ENCODE measurements around the gene TMIGD3.

TMIGD3 gene

DNA sequence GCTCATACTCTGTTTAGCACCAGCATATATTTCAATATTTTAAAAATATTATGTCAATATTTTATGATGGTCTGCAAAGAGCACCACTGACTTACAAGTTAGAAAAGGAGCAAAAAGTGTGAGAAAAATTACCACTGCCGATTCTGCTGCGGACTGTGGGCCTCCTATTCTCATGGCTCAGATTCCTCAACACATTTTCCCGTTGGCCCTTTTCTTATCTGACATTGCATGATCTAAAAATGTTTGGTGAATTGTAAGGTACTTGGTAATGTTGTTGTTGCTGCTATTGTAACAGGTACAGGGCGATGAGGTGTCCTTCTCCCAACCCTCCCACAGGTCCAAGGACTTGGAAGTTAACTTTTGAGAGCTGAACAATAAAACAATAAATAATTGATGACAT is 28.9 kb downstream of the TMIGD3 start:
- DNase-seq, result no peak

GRCh38 chr1:111474106-111474505 is 29.3 kb downstream of the TMIGD3 start:
- DNase-seq, result no peak

GRCh38 chr1:111471538-111471937 is 31.9 kb downstream of the TMIGD3 start:
- DNase-seq, result no peak

- DNase-seq, result no peak
Observed at GRCh38 chr1:111471012-111471411, 32.4 kb downstream of the TMIGD3 start.

- DNase-seq, result no peak
Observed at GRCh38 chr1:111470596-111470995, 32.8 kb downstream of the TMIGD3 start.

GRCh38 chr1:111469539-111469938 is 33.9 kb downstream of the TMIGD3 start:
- DNase-seq, result no peak

DNA sequence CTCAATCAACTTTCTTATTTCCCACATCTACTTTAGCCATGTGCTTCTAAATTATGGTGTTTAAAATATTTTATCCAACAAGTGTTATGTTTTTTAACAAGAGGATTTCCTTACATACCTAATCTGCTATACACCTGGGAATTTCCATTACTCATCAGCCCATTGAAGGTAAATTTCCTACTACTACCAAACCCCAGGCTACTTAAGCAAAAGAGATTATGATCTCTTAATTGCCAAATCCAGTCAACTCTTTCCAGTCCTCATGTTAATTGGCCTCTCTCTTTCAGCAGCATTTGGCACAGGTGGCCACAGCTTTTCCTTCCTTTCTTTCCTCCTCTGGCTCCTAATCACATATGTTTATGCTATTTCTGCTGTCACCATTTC is 34.7 kb downstream of the TMIGD3 start:
- no peak for DNase-seq

DNA sequence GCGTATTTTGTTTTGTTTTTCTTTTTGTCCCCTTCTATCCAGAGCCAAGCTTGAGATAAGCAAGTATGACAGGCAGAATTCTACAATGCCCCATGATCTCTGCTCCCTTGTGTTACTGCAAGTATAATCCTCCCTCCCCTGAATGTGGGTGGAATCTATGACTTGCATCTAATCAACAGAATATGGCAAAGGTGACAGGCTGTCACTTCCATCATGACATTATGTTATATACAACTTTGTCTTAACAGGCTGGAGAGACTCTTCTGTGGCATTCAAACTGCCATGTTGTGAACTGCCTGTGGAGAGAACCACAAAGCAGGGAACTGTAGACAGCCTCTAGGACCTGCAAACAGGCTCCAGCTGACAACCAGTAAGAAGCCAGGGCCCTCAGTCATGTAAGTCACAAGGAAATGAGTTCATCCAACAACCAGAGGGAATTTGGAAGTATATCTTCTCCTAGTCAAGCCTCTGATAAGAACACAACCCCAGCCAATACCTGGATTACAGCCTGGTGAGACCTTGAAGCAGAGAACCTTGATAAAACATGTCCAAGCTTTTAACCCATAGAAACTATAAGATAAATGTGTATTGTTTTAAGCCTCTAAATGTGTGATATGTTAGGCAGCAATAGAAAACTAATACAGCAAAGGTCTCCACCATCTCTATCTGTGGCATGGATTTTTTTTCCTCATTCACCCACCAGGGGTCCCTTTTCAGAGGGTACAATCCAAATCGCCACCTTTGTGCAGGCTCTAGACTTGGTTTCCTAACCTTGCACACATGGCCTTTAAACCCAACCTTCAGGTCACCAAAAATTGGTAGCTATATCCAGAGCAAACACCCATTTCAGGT is 35.3 kb downstream of the TMIGD3 start:
- no peak for DNase-seq

- no peak for DNase-seq
Observed at GRCh38 chr1:111466480-111466879, 37.0 kb downstream of the TMIGD3 start.

- DNase-seq, result no peak
Observed at GRCh38 chr1:111465754-111466153, 37.7 kb downstream of the TMIGD3 start.

GRCh38 chr1:111463029-111463683 is 40.3 kb downstream of the TMIGD3 start:
- DNase-seq, result no peak

DNA sequence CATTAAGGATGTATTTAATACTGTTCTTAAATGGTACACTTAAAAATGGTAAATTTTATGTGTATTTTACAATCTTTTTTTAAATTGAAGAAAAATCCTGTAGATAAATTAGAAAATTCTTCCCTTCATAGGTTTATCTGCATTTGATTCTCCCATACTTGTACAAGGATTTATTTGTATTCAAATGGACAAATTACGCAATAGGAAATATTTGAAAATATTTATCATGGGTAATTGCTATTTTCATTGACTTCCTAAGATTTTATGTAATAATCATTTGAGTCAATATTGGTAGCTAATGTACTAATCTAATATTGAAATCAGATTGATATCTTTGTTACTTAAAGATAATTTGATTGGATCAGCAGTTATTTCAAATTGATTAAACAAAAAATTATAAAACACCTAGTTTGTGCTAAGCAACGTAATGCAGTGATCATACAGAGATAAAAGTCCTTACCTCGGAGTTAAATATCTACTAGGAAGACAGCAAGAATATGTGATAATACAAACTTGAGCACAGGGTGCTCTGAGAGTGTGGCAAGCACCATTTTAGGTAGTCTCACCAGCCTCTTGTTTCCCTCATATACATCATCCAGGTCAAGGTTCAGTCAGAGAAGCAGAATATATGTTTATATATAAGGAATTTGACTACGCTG is 40.9 kb downstream of the TMIGD3 start:
- no peak for DNase-seq

GRCh38 chr1:111461765-111462164 is 41.7 kb downstream of the TMIGD3 start:
- no peak for DNase-seq

GRCh38 chr1:111455642-111456031 is 47.8 kb downstream of the TMIGD3 start:
- DNase-seq, result no peak

DNA sequence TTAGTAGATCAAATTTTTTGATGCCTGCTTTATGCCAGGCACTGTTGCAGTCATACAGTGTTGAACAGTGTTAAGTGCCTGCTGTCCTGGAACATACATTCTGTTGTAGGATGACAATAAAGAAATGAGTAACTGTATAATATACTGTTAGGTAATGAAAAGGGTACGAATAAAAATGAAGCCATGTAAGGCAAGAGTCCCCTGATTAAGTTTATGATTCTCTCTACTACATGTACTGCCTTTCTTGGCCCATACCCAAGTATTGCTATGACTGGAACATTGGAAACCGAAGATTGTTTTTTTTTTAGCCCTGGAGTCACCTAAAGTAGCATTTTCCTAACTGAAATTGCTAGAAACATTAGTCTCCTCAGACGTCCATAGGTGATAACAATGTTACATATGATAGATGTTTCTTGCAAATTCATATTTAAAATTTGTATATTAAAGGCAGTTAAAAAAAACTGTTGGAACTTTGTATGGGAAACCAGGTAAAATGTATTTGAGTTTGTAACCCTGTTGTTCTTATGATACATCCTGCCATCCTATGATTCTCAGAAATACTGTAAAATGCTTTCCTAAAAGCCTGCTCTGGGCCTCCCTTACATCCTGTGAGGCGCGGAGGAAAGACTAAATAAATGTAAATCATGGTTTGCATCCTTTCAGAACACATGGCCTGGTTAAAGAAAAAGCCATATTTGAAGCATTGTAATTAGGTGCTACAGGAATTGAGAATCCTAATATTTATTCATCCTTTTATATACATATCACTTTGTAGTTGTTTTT is 48.4 kb downstream of the TMIGD3 start:
- DNase-seq, result no peak

DNA sequence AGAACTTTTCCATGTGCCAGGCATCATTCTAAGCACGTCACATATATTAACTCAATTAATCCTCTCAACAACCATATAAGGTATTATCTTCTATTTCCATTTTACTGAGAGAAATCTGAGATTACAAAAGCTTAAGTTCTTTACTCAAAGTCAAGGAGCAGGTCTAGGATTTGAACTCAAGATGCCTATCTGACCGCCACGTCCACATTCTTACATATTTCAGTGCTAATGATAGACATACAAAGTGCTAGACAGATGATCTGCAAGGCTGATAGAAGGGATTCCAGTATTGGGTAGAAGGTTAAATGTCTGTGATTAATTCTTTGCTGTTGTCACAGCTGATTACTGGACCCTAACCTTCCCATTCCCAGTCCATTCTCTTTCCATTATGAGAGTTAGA is 49.7 kb downstream of the TMIGD3 start:
- no peak for DNase-seq

GRCh38 chr1:111452581-111452980 is 50.9 kb downstream of the TMIGD3 start:
- no peak for DNase-seq

DNA sequence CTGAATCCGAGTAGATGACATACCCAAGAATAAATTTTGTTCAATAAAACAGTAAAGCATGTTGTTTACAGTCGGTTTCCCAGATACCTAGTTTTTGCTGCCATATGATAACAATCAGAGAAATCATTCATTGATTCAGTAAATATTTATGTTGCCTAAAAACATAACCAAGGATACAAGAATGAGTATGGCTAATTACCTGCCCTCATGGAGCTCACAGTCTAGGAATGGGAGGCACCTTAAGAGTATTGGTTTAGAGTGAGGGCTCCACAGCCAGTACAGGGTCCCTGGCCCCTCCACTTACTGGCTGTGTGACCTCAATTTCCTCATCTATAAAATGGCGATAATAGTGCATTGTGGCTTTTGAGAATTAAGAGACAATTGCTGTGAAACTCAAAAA is 53.2 kb downstream of the TMIGD3 start:
- DNase-seq, result no peak

- no peak for DNase-seq
Observed at GRCh38 chr1:111449703-111450017, 53.8 kb downstream of the TMIGD3 start.

- DNase-seq, result peak; percentile 99
Observed at GRCh38 chr1:111448918-111449702, 54.3 kb downstream of the TMIGD3 start, which contains the start of the genes ATP5PB and WDR77. ATP5PB (plus strand) TSS chr1:111449464; CDS start chr1:111449542, 78 bp downstream. WDR77 (minus strand) TSS chr1:111449256; CDS start chr1:111449169, 87 bp downstream.

DNA sequence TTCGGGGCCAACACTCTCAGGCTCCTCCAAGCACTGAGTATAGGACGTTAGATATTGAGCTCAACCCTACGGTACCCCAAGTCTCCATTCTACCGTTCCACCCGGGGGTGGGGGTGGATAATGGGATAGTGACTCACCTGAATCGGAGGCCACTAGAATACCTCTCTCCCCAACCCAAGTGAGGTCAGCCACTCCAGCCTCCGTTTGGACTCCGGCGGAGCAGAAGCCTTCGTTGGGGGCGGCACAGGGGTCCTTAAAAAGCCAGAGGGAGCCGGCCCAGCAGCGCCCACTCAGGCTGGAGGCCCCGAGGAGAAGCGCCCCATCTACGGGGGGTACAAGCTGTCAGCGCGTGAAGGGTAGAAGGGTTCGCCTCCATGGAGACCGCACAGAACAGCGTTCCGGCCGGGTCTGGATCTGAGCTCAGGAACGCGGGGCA is 54.9 kb downstream of the TMIGD3 start:
- DNase-seq, result no peak
